A549 (cell line): Measurements from ENCODE around the gene RPTOR. TPM values are rescaled to one million over a fixed set of nuclear protein-coding genes. Genes with fewer than 3 reads are reported as not detected.

Experiments used
- ATAC-seq, 2 experiments: fragments of 200-7000 bp in 1 of 2; fragments of >200 bp in 1 of 2; cut with Nextera tagmentation in 1 of 2; cut with Tn5 transposase in 1 of 2; 3 replicates each; pipeline versions ENCODE4 v1.8.0 to v1.9.1; 2018 to 2020; ENCODE audit warnings: mild to moderate bottlenecking in 1 of 2, moderate library complexity in 1 of 2
- CTCF ChIA-PET: fragments of 300-600 bp; sonication (Branson Sonifier 250); formaldehyde crosslinking; extraction: SDS; loops from one replicate; lab custom pipeline; 2021; ENCODE audit warnings: antibody characterized with exemption, inconsistent platforms; lab: Yijun Ruan, JAX
- POLR2A ChIA-PET: fragments of 350-600 bp; formaldehyde crosslinking; extraction: SDS; loops from one replicate; lab custom pipeline; 2021; ENCODE audit warnings: antibody characterized with exemption, inconsistent platforms; lab: Yijun Ruan, JAX
- DNase-seq, 2 experiments: peaks; one replicate each; pipeline versions ENCODE4 v3.0.0 to v3.0.0-alpha.2; 2011 to 2016; ENCODE audit warnings: low read depth in 1 of 2, low spot score in 1 of 2
- FAIRE-seq: peaks from 2 replicates; lab custom pipeline; 2011; peaks lifted over from hg19 to GRCh38; lab: Jason Lieb, UNC
- H3K27ac ChIP-seq, 2 experiments: fragments of >200 bp; sonication (Bioruptor Twin); formaldehyde crosslinking; 3 replicates each; pipeline ENCODE4 v1.5.1; 2016 to 2017
- H3K4me1 ChIP-seq: fragments of >200 bp; sonication (Bioruptor Twin); formaldehyde crosslinking; 3 replicates; pipeline ENCODE4 v1.6.1; 2016
- H3K4me2 ChIP-seq: fragments of >200 bp; sonication (Bioruptor Twin); formaldehyde crosslinking; 3 replicates; pipeline ENCODE4 v1.6.1; 2016
- H3K4me3 ChIP-seq: fragments of >200 bp; sonication (Bioruptor Twin); formaldehyde crosslinking; 3 replicates; pipeline ENCODE4 v1.5.1; 2016
- H3K9me3 ChIP-seq: fragments of >200 bp; sonication (Bioruptor Twin); formaldehyde crosslinking; 3 replicates; pipeline ENCODE4 v1.6.1; 2016
- CBX8 ChIP-seq: fragments of 200-600 bp; sonication (generic); IDR thresholded peaks from 2 replicates; pipeline ENCODE4 v1.6.1; 2016
- CHD4 ChIP-seq: fragments of 200-600 bp; sonication (generic); IDR thresholded peaks from 2 replicates; pipeline ENCODE4 v1.6.1; 2016; ENCODE audit warnings: antibody characterized with exemption, mild to moderate bottlenecking, borderline replicate concordance
- EP300 ChIP-seq, 2 experiments: fragments of >200 bp; sonication (Bioruptor Twin); formaldehyde crosslinking; IDR thresholded peaks; 2 replicates in 1 of 2; 3 replicates in 1 of 2; pipeline ENCODE4 v1.6.1; 2016 to 2017
- ESRRA ChIP-seq: fragments of 150-350 bp; IDR thresholded peaks from 2 replicates; pipeline ENCODE4 v1.6.1; 2014; ENCODE audit warnings: mild to moderate bottlenecking, low read length, borderline replicate concordance
- FOSB ChIP-seq: fragments of 250-450 bp; sonication (Bioruptor Pico); IDR thresholded peaks from 2 replicates; pipeline ENCODE4 v1.5.0; 2020; ENCODE audit warnings: mild to moderate bottlenecking, moderate library complexity
- FOSL2 ChIP-seq, 2 experiments: fragments of 450-650 bp in 1 of 2; fragments of >200 bp in 1 of 2; sonication (Bioruptor Twin) in 1 of 2; formaldehyde crosslinking; IDR thresholded peaks; 2 replicates each; pipeline versions ENCODE4 v1.5.0 to v1.6.1; 2016 to 2020; ENCODE audit warnings: mild to moderate bottlenecking in 1 of 2, moderate library complexity in 1 of 2
- FOXS1 ChIP-seq: fragments of 250-450 bp; sonication (Bioruptor Pico); IDR thresholded peaks from 2 replicates; pipeline ENCODE4 v1.5.0; 2020; ENCODE audit warnings: mild to moderate bottlenecking, moderate library complexity
- HDAC2 ChIP-seq: fragments of 200-600 bp; sonication (generic); IDR thresholded peaks from 2 replicates; pipeline ENCODE4 v1.6.1; 2016
- HOXB13 ChIP-seq: fragments of 250-450 bp; sonication (Bioruptor Pico); IDR thresholded peaks from 2 replicates; pipeline ENCODE4 v1.5.0; 2020; ENCODE audit warnings: low read depth, mild to moderate bottlenecking, moderate library complexity
- JUN ChIP-seq, 2 experiments: fragments of >200 bp; sonication (Bioruptor Twin); formaldehyde crosslinking; IDR thresholded peaks; 2 replicates in 1 of 2; 3 replicates in 1 of 2; pipeline ENCODE4 v1.6.1; 2016 to 2017
- KDM1A ChIP-seq: fragments of 200-600 bp; sonication (generic); IDR thresholded peaks from 2 replicates; pipeline ENCODE4 v1.6.1; 2016; ENCODE audit warnings: low read depth, mild to moderate bottlenecking
- MYC ChIP-seq: IDR thresholded peaks from 2 replicates; pipeline ENCODE4 v1.6.1; 2012; ENCODE audit warnings: mild to moderate bottlenecking, inconsistent platforms, low read length, improper control_type of control experiment, borderline replicate concordance
- NFE2L2 ChIP-seq: fragments of 150-350 bp; conservative IDR thresholded peaks from 2 replicates; pipeline ENCODE4 v1.6.1; 2014; ENCODE audit warnings: low read length
- NPAS2 ChIP-seq: fragments of 250-450 bp; sonication (Bioruptor Pico); IDR thresholded peaks from 2 replicates; pipeline ENCODE4 v1.8.0; 2022; ENCODE audit warnings: mild to moderate bottlenecking, moderate library complexity, borderline replicate concordance
- RFX5 ChIP-seq: fragments of 450-650 bp; IDR thresholded peaks from 2 replicates; pipeline ENCODE4 v1.7.1; 2014; ENCODE audit warnings: antibody characterized with exemption, mild to moderate bottlenecking, moderate library complexity
- WGBS: methylation state at CpG from one replicate; pipeline ENCODE4 v1.1.6; 2017; ENCODE audit errors: missing lambda C conversion rate; 5-methylcytosine and 5-hydroxymethylcytosine counted together
- polyA plus RNA-seq, 4 experiments: library from polyadenylated mRNA; depleted of rRNA in 3 of 4; stranded (reverse); fragments of >200 nt; fragmentation: RNase III in 1 of 4; extraction: RNeasy Plus Mini Kit Qiagen cat#74134 plus additional on column Dnase treatment in 1 of 4; gene quantifications; 2 replicates in 3 of 4; 3 replicates in 1 of 4; pipeline ENCODE4 v1.2.3, GENCODE V29; 2011 to 2017
- TF ChIP-seq, protein P1 (sequence below): fragments of 200-600 bp; sonication (generic); IDR thresholded peaks from 2 replicates; pipeline ENCODE4 v1.6.1; 2016; ENCODE audit warnings: antibody characterized with exemption, mild to moderate bottlenecking, moderate library complexity
- TF ChIP-seq, protein P2 (sequence below): fragments of 150-350 bp; IDR thresholded peaks from 2 replicates; pipeline ENCODE4 v1.6.1; 2014; ENCODE audit warnings: low read depth, mild to moderate bottlenecking, low read length
- TF ChIP-seq, protein P3 (sequence below): fragments of 450-650 bp; IDR thresholded peaks from 2 replicates; pipeline ENCODE4 v1.6.1; 2014; ENCODE audit warnings: antibody characterized with exemption

RPTOR gene
- polyA plus RNA-seq, 2 of the 4 experiments (the other 2 are of a cell fraction) = 10.8 to 27.1 TPM

DNA sequence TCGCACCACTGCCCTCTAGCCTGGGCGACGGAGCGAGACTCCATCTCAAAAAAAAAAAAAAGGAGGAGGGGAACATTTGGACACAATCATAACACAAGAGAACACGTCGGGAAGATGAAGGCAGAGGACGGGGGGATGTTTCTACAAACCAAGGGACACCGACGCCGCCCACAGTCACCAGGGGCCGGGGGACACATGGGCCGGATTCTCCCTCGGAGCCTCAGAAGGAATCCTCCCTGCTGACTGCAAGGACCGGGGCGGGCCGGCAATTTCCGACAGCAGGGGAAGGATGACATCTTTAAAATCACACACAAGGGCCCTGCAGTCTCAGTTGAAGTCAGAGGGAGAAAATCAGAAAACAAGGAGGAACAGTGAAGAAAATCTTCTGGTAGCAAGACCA lies 438.9 kb downstream of the RPTOR start:
- ATAC-seq = no peak

DNA sequence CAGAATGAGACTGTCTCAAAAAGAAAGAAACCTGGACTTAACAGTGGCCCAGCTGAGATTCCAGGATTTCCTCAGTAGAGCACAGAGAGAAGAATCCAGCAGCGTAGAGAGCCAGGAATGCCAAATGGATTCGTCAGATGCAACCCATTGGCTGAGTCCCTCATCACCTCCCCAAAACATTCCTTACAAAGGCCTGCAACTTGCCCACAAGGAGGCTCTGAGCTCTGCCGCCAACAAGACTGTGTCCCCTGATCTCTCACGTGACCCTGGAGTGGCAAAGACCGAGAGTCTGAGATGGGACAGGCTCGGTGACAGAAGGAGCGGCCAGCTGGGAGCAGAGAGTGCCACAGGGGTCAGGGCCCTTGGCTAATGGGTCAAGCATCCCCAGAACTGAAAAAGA lies 440.1 kb downstream of the RPTOR start:
- FAIRE-seq = no peak
- no peak overlapping the region for H3K27ac ChIP-seq

More for the DNA sequence above, 438.9 kb downstream of the RPTOR start:
- H3K4me3 ChIP-seq = no peak overlapping the region
- TF ChIP-seq ESRRA (no peak), FOSB (no peak), RFX5 (no peak), MYC (no peak), KDM1A (no peak), FOSL2 (IDR thresholded peaks at IDR 0.05) (no peak), FOSL2 (CRISPR knock-in tag; IDR thresholded peaks at IDR 0.05) (no peak), CBX8 (no peak), EP300 (IDR thresholded peaks at IDR 0.05) (no peak), CHD4 (no peak), HDAC2 (no peak)
- TF ChIP-seq, protein P1, sequence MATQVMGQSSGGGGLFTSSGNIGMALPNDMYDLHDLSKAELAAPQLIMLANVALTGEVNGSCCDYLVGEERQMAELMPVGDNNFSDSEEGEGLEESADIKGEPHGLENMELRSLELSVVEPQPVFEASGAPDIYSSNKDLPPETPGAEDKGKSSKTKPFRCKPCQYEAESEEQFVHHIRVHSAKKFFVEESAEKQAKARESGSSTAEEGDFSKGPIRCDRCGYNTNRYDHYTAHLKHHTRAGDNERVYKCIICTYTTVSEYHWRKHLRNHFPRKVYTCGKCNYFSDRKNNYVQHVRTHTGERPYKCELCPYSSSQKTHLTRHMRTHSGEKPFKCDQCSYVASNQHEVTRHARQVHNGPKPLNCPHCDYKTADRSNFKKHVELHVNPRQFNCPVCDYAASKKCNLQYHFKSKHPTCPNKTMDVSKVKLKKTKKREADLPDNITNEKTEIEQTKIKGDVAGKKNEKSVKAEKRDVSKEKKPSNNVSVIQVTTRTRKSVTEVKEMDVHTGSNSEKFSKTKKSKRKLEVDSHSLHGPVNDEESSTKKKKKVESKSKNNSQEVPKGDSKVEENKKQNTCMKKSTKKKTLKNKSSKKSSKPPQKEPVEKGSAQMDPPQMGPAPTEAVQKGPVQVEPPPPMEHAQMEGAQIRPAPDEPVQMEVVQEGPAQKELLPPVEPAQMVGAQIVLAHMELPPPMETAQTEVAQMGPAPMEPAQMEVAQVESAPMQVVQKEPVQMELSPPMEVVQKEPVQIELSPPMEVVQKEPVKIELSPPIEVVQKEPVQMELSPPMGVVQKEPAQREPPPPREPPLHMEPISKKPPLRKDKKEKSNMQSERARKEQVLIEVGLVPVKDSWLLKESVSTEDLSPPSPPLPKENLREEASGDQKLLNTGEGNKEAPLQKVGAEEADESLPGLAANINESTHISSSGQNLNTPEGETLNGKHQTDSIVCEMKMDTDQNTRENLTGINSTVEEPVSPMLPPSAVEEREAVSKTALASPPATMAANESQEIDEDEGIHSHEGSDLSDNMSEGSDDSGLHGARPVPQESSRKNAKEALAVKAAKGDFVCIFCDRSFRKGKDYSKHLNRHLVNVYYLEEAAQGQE = no peak
- TF ChIP-seq, protein P2, sequence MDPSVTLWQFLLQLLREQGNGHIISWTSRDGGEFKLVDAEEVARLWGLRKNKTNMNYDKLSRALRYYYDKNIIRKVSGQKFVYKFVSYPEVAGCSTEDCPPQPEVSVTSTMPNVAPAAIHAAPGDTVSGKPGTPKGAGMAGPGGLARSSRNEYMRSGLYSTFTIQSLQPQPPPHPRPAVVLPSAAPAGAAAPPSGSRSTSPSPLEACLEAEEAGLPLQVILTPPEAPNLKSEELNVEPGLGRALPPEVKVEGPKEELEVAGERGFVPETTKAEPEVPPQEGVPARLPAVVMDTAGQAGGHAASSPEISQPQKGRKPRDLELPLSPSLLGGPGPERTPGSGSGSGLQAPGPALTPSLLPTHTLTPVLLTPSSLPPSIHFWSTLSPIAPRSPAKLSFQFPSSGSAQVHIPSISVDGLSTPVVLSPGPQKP = no peak
- TF ChIP-seq, protein P3, sequence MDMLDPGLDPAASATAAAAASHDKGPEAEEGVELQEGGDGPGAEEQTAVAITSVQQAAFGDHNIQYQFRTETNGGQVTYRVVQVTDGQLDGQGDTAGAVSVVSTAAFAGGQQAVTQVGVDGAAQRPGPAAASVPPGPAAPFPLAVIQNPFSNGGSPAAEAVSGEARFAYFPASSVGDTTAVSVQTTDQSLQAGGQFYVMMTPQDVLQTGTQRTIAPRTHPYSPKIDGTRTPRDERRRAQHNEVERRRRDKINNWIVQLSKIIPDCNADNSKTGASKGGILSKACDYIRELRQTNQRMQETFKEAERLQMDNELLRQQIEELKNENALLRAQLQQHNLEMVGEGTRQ = no peak
- FAIRE-seq (no peak), DNase-seq (no peak)
- POLR2A ChIA-PET = no interaction called here
- CTCF ChIA-PET = interaction anchor here (0.9 to 3.5 kb wide), 8 partner anchors 13 to 558 kb away, joined by 3 to 20 read pairs (median 4); no protein-coding TSS in a partner anchor
- 78% methylated on average over 17 of the region's 17 CpGs for WGBS
- no peaks in the 10 kb centered on the region for H3K9me3 ChIP-seq
- H3K4me1 ChIP-seq = peaks cover 4% of the 10 kb centered on the region; the same call in 2 of the 3 replicates
- H3K4me2 ChIP-seq = no peak overlapping the region
- no peak overlapping the region for H3K27ac ChIP-seq

DNA sequence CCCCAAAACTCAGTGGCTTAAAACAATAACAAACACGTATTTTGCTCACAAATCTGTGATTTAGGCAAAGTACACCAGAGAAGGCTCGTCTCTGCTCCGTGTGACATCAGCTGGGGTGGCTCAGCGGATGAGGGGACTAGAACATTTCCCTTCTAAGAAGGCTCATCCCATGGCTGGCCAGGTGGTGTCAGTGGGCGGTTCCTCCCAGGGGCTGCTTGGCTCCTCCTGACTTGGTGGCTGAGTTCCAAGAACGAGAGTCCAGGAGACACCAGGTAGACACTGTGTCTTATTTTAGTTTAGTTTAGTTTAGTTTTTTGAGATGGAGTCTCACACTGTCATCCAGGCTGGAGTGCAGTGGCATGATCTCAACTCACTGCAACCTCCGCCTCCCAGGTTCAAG lies 441.4 kb downstream of the RPTOR start:
- no peaks in the 10 kb centered on the region for H3K9me3 ChIP-seq
- TF ChIP-seq MYC (no peak), HOXB13 (CRISPR knock-in tag) (no peak), ESRRA (no peak), NPAS2 (CRISPR knock-in tag) (no peak), JUN (IDR thresholded peaks at IDR 0.05) (no peak), NFE2L2 (no peak), FOSB (no peak)
- TF ChIP-seq, all 56 proteins: peak for 0
- 80% methylated on average over 7 of the region's 7 CpGs for WGBS
- H3K27ac ChIP-seq = no peak overlapping the region
- FAIRE-seq (no peak), DNase-seq (no peak), ATAC-seq (no peak)
- H3K4me2 ChIP-seq = no peak overlapping the region
- no peak overlapping the region for H3K4me3 ChIP-seq
- ChIA-PET POLR2A (no interaction called here), CTCF (interaction anchor here (0.6 to 4.2 kb wide), 5 partner anchors 15 to 559 kb away, joined by 4 to 20 read pairs (median 7); partner anchors contain the start of gene PVALEF)
- peaks cover 9% of the 10 kb centered on the region; the same call in 2 of the 3 replicates for H3K4me1 ChIP-seq

More for the DNA sequence above, 440.1 kb downstream of the RPTOR start:
- ATAC-seq = peak; percentile 40 to 58; a peak in 4 of 6 replicates
- H3K4me2 ChIP-seq = no peak overlapping the region; the same call in 2 of the 3 replicates
- CTCF ChIA-PET = interaction anchor here (0.7 to 3.5 kb wide), 12 partner anchors 8 to 623 kb away, joined by 3 to 20 read pairs (median 3); no protein-coding TSS in a partner anchor
- no peak overlapping the region for H3K4me3 ChIP-seq
- peaks cover 8% of the 10 kb centered on the region; the same call in 2 of the 3 replicates for H3K4me1 ChIP-seq
- TF ChIP-seq, protein P3 = peak; percentile 49
- no peak for TF ChIP-seq FOXS1 (CRISPR knock-in tag)
- H3K9me3 ChIP-seq = no peaks in the 10 kb centered on the region
- POLR2A ChIA-PET = interaction anchor here (1.6 kb wide), 1 partner anchor 530 kb away, joined by 6 read pairs; no protein-coding TSS in a partner anchor
- WGBS = 50% methylated on average over 7 of the region's 7 CpGs
- peak in 1 of 2 experiments; percentile 74 for DNase-seq
